AG04449 (cell line): ENCODE results near the gene FSD1.

ENCODE experiments used
- CTCF ChIA-PET: fragments of 350-600 bp; formaldehyde crosslinking; extraction: SDS; loops from one replicate; lab custom pipeline; 2021; ENCODE audit warnings: antibody characterized with exemption; lab: Yijun Ruan, JAX
- POLR2A ChIA-PET: fragments of 400-600, 350-600 bp; formaldehyde crosslinking; extraction: SDS; loops from one replicate; lab custom pipeline; 2020; ENCODE audit warnings: antibody characterized with exemption, inconsistent platforms; lab: Yijun Ruan, JAX
- DNase-seq: peaks from one replicate; pipeline ENCODE4 v3.0.0-alpha.2; 2010; ENCODE audit warnings: low read depth, low spot score
- H3K4me3 ChIP-seq: 2 replicates; pipeline ENCODE4 v1.5.1; 2011; ENCODE audit warnings: low read depth, mild to moderate bottlenecking, control low read depth, low read length
- TF ChIP-seq, protein P1 (sequence below): IDR thresholded peaks from one replicate; pipeline ENCODE4 v1.5.1; 2011; ENCODE audit warnings: mild to moderate bottlenecking, moderate library complexity, low read length, control low read depth, inconsistent platforms; ENCODE audit not compliant: insufficient read depth; ENCODE audit errors: missing control alignments

FSD1 gene

DNA sequence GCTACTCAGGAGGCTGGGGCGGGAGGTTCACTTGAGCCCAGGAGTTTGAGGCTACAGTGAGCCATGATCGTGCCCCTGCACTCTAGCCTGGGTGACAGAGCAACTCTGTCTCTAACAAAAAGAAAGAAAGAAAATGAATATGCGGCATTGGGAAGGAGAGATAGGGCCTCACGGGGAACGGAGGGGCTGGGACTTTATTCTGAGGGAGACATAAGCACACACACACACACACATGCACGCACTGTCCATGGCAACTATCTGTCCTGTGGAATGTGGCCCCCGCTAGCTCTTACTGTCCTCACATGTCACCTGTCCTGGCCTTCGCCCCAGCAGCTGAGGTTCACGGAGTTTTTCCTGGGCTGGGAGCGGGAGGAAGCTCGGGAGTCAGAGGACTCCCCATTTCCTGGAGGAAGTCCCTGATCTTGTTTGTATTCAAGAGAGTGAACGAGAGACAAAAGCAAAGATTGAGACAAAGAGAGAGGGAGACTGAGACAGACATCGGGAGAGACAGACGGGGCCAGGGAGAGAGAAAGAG is 33.6 kb downstream of the FSD1 start:
- CTCF ChIA-PET, result interaction anchor here (2.7 kb wide), 1 partner anchor 15 kb away, joined by 18 read pairs; no protein-coding TSS in a partner anchor
- DNase-seq, result no peak
- TF ChIP-seq, protein P1, sequence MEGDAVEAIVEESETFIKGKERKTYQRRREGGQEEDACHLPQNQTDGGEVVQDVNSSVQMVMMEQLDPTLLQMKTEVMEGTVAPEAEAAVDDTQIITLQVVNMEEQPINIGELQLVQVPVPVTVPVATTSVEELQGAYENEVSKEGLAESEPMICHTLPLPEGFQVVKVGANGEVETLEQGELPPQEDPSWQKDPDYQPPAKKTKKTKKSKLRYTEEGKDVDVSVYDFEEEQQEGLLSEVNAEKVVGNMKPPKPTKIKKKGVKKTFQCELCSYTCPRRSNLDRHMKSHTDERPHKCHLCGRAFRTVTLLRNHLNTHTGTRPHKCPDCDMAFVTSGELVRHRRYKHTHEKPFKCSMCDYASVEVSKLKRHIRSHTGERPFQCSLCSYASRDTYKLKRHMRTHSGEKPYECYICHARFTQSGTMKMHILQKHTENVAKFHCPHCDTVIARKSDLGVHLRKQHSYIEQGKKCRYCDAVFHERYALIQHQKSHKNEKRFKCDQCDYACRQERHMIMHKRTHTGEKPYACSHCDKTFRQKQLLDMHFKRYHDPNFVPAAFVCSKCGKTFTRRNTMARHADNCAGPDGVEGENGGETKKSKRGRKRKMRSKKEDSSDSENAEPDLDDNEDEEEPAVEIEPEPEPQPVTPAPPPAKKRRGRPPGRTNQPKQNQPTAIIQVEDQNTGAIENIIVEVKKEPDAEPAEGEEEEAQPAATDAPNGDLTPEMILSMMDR, result no peak
- POLR2A ChIA-PET, result no interaction called here
- H3K4me3 ChIP-seq, result peak overlapping the region; percentile 48

DNA sequence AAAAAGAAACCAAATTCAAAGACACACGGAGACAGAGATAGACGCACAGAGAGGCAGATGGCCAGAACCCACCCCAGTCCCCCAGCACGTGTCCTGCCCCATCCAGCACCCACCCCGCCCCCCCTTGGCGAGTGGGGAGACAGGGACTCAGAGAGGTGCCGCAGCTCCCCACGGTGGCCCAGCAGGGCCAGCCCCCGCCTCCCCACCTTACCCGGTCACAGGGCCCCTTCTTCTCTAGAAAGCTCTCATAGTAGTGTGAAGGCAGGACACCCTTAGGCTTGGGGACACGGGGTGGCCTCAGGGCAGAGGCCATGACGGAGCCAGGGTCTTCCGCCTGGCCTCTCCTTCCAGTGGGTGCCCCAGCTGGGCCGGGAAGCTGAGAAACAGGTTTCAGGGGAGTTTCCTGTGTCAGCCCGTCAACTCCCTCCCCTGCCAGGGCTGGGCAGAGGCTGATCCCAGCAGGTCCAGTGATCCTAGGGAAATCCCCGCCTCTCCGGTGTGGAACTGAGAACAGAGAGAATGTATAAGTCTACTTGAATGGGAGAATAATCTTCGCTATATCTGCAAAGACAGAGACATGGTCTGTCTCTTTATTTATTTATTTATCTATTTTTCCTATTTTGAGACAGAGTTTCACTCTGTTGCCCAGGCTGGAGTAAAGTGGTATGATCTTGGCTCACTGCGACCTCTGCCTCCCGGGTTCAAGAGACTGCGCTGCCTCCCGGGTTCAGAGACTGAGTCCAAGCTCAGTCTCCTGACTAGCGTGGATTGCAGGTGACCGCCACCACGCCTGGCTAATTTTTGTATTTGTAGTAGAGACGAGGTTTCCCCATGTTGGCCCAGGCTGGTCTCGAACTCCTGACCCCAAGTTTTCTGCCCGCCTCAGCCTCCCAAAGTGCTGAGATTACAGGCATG is 34.3 kb downstream of the FSD1 start, which contains the start of gene STAP2:
Gene STAP2, minus strand, starts transcription at position 387 of the 915 bp plus-strand sequence. Its CDS starts 74 bp downstream, at position 313.
- POLR2A ChIA-PET, result no interaction called here
- CTCF ChIA-PET, result interaction anchor here (2.7 kb wide), 1 partner anchor 14 kb away, joined by 18 read pairs; no protein-coding TSS in a partner anchor
- TF ChIP-seq, protein P1, result no peak
- DNase-seq, result no peak
- H3K4me3 ChIP-seq, result peak within 1 kb of the TSS; percentile 48

DNA sequence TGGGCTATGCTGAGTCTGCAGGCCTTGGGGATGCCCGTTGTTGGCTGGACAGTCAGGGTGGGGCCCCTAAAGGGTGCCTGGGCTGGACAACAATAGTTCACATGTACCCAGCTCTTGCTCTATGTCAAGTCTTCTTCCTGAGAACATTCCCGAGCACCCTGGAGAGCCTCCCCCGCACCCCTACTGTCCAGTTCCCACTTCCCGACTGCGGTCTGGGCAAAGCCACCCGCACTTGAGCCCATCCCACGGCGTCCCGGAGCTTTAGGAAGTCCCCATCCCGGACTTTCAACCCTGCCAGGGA is 37.9 kb downstream of the FSD1 start:
- POLR2A ChIA-PET, result interaction anchor here (0.5 to 1.7 kb wide), 9 partner anchors 9 to 385 kb away, joined by 3 to 6 read pairs (median 4); partner anchors contain the start of gene EEF2
- TF ChIP-seq, protein P1, result no peak
- CTCF ChIA-PET, result interaction anchor here (1.2 to 4.7 kb wide), 8 partner anchors 11 to 95 kb away, joined by 3 to 68 read pairs (median 8); partner anchors contain the start of genes CHAF1A, SH3GL1 and YJU2
- no peak for DNase-seq
- peak overlapping the region; percentile 77 for H3K4me3 ChIP-seq

DNA sequence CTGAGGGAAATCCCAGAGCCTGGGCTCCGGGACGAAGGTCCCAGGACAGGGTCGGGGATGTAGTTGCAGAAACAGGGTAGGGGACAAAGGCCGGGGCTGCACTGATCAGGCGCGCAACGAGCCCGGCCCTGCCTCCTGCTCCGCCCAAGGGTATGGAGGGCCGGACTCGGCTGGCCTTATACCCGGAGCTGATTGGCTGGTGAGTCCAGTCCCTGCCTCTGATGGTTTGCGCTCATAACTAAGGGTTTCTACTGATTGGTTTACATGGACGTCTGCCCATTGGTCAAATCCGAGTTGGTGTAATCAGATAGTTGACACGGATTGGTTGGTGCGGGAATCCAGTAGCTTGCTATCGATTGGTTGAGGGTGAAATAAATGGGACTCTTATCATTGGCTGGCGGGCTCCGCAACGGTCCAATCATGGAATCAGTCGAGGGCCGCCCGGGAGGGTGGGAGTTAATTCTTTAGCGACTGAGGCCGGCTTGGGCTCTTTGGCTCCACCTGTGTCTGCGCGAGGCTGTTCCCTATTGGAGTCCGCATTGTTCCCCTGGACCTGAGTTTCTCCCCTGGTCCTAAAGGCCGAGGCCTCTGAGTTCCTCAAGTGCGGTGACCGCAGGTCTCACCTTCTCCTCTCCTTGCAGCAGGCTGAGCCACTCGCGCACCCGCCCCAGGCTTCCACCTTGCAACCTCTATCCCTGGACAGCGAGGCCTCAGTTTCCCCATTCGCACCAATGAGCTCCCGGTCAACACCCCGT is 38.4 kb downstream of the FSD1 start:
- peak; percentile 100 for DNase-seq
- peak overlapping the region; percentile 89 for H3K4me3 ChIP-seq
- POLR2A ChIA-PET, result interaction anchor here (0.5 to 1.7 kb wide), 10 partner anchors 10 to 386 kb away, joined by 3 to 6 read pairs (median 4); partner anchors contain the start of gene EEF2
- TF ChIP-seq, protein P1, result peak; percentile 38
- CTCF ChIA-PET, result interaction anchor here (1.0 to 4.7 kb wide), 13 partner anchors 11 to 96 kb away, joined by 3 to 68 read pairs (median 6); partner anchors contain the start of genes CHAF1A, SH3GL1 and YJU2

DNA sequence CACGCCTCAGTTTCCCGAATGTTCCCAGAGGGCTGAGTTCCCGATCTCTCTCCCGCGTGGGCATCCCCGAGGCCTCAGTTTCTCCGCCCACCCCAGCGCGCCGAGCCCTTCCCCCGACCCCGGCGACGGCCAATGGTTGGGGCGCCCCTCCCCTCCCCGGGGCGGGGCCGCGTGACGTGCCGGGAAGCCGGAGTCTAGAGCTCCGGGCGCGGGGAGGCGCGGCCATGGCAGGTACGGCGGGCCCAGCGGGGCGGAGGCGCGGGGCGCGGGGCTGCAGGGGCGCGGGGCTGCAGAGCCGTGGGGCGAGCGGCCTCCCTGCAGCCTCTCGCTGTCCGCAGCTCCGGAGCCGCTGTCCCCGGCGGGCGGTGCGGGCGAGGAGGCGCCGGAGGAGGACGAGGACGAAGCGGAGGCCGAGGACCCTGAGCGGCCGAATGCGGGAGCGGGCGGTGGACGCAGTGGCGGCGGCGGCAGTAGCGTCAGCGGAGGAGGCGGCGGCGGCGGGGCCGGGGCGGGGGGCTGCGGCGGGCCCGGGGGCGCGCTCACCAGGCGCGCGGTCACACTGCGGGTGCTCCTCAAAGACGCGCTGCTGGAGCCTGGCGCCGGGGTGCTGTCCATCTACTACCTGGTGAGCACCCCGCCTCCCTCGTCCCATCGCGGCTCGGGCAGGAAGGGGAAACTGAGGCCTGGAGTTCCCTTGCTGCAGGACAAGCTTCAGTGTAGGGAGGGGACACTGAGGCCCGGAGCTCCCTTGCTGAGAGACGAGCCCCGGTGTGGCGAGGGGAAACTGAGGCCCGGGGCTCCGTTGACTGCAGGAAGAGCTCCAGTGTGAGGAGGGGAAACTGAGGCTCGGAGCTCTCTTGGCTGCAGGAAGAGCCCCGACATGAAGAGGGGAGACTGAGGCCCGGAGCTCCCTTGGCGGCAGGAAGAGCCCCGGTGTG is 39.2 kb downstream of the FSD1 start, which contains the start of gene MPND:
Gene MPND, plus strand, starts transcription at position 193 of the 938 bp plus-strand sequence. Its CDS starts 32 bp downstream, at position 225.
- DNase-seq, result no peak
- POLR2A ChIA-PET, result interaction anchor here (1.0 to 1.7 kb wide), 6 partner anchors 9 to 358 kb away, joined by 3 to 6 read pairs (median 6); partner anchors contain the start of gene EEF2
- TF ChIP-seq, protein P1, result no peak
- CTCF ChIA-PET, result interaction anchor here (1.0 to 4.7 kb wide), 12 partner anchors 10 to 77 kb away, joined by 3 to 68 read pairs (median 6); partner anchors contain the start of genes CHAF1A and SH3GL1
- H3K4me3 ChIP-seq, result peak within 1 kb of the TSS; percentile 89
